ENCODE measurements around the gene ZCCHC8. TPM values are rescaled to one million over a fixed set of nuclear protein-coding genes. Genes with fewer than 3 reads are reported as not detected.

Gene ZCCHC8
- total RNA-seq, 1 experiment from 2014 or later, result 40.1 TPM

DNA sequence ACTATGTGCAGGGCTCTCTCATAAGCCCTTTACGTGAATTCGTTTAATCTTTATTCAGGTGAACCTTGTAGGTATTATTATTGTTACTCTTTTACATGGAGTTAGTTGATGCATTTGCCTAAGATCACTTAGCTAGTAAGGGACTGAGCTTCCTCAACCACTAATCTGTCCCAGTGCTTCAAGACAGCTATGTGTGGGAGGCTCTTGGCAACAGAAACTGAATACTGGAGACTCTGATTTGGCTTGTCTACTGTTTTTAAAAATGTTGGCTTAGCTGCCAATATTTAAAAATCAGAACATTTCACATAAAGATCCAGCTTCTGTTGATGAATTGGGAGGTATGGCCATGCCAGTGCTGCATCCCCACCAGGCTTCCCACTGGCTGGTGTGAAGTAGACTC, 33.1 kb upstream of the ZCCHC8 start:
- Mint-ChIP-seq H3K27me3 (ENCODE audit: insufficient read depth, unreplicated experiment) (no peaks in the 10 kb centered on the region), H3K27ac (ENCODE audit: unreplicated experiment) (no peak overlapping the region), H3K36me3 (ENCODE audit: insufficient read depth, unreplicated experiment) (peaks cover 62% of the 10 kb centered on the region), H3K4me1 (ENCODE audit: low read depth, unreplicated experiment) (peaks cover 6% of the 10 kb centered on the region), H3K9me3 (ENCODE audit: unreplicated experiment) (no peaks in the 10 kb centered on the region), H3K4me3 (ENCODE audit: unreplicated experiment) (no peak overlapping the region)
- ChIA-PET POLR2A (no interaction called here), CTCF (no interaction called here)
- Histone ChIP-seq H3K4me1 (no peaks in the 10 kb centered on the region), H3K9me3 (no peaks in the 10 kb centered on the region), H3K36me3 (ENCODE audit: control insufficient read depth, insufficient read depth, low read length) (no peaks in the 10 kb centered on the region), H3K27me3 (replicated peaks; ENCODE audit: control insufficient read depth, insufficient read depth, low read length) (no peaks in the 10 kb centered on the region), H3K4me3 (ENCODE audit: low read depth, low read length) (no peak overlapping the region)
- DNase-seq, result no peak
- BruUV-seq (replicated peaks), result no TSS peak
- TF ChIP-seq, protein P1, sequence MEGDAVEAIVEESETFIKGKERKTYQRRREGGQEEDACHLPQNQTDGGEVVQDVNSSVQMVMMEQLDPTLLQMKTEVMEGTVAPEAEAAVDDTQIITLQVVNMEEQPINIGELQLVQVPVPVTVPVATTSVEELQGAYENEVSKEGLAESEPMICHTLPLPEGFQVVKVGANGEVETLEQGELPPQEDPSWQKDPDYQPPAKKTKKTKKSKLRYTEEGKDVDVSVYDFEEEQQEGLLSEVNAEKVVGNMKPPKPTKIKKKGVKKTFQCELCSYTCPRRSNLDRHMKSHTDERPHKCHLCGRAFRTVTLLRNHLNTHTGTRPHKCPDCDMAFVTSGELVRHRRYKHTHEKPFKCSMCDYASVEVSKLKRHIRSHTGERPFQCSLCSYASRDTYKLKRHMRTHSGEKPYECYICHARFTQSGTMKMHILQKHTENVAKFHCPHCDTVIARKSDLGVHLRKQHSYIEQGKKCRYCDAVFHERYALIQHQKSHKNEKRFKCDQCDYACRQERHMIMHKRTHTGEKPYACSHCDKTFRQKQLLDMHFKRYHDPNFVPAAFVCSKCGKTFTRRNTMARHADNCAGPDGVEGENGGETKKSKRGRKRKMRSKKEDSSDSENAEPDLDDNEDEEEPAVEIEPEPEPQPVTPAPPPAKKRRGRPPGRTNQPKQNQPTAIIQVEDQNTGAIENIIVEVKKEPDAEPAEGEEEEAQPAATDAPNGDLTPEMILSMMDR (IDR thresholded peaks at IDR 0.05; ENCODE audit: insufficient read depth in 1 of 2, low read depth in 1 of 2, low read length in 1 of 2, severe bottlenecking in 1 of 2, unreplicated experiment in 1 of 2), result no peak
- intact Hi-C loops (cut with micrococcal nuclease; ENCODE audit: unreplicated experiment), result loop anchor here (10.0 kb wide), 1 partner anchor 729 kb away; the partner anchor contains the start of gene SETD1B

DNA sequence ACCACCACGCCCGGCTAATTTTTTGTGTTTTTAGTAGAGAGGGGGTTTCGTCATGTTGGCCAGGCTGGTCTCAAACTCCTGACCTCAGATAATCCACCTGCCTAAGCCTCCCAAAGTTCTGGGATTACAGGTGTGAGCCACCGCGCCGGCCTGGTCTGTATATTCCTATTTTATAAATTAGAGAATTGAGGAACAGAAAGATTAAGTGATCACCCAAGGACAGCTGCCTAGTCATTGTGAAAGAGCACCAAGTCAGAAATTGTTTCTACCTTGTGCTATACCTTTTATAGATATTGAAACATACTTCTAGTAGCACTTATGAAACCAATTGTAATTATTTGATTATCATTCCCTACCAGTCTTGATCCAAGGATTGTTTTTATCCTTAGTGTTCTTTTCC, 28.3 kb upstream of the ZCCHC8 start:
- Histone ChIP-seq H3K36me3 (ENCODE audit: control insufficient read depth, insufficient read depth, low read length) (no peaks in the 10 kb centered on the region), H3K9me3 (no peaks in the 10 kb centered on the region), H3K4me1 (peaks cover 14% of the 10 kb centered on the region), H3K27me3 (replicated peaks; ENCODE audit: control insufficient read depth, insufficient read depth, low read length) (no peaks in the 10 kb centered on the region), H3K4me3 (ENCODE audit: low read depth, low read length) (no peak overlapping the region)
- Mint-ChIP-seq H3K27ac (ENCODE audit: unreplicated experiment) (no peak overlapping the region), H3K9me3 (ENCODE audit: unreplicated experiment) (no peaks in the 10 kb centered on the region), H3K4me1 (ENCODE audit: low read depth, unreplicated experiment) (no peaks in the 10 kb centered on the region), H3K36me3 (ENCODE audit: insufficient read depth, unreplicated experiment) (peaks cover 56% of the 10 kb centered on the region), H3K4me3 (ENCODE audit: unreplicated experiment) (no peak overlapping the region), H3K27me3 (ENCODE audit: insufficient read depth, unreplicated experiment) (no peaks in the 10 kb centered on the region)
- TF ChIP-seq, protein P1 (IDR thresholded peaks at IDR 0.05; ENCODE audit: insufficient read depth in 1 of 2, low read depth in 1 of 2, low read length in 1 of 2, severe bottlenecking in 1 of 2, unreplicated experiment in 1 of 2), result no peak
- CTCF ChIA-PET, result no interaction called here
- BruUV-seq (replicated peaks), result no TSS peak
- intact Hi-C loops (cut with micrococcal nuclease; ENCODE audit: unreplicated experiment), result no loop called here
- DNase-seq, result no peak
- POLR2A ChIA-PET, result no interaction called here

DNA sequence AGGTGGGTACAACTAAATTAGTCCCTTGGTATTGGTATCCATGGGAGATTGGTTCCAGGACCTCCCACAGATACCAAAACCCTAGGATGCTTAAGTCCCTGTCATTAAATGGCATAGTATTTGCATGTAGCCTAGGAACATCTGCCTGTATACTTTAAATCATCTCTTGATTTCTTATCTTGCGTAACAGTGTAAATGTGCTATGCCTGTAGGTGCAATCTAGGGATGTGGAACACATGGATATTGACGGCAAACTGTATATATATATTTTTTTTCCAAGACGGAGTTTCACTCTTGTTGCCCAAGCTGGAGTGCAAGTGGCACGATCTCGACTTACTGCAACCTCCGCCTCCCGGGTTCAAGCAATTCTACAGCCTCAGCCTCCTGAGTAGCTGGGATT, 27.9 kb upstream of the ZCCHC8 start:
- no peak overlapping the region for H3K27ac Mint-ChIP-seq (ENCODE audit: unreplicated experiment)
- Histone ChIP-seq H3K27me3 (replicated peaks; ENCODE audit: control insufficient read depth, insufficient read depth, low read length) (no peaks in the 10 kb centered on the region), H3K4me1 (peaks cover 18% of the 10 kb centered on the region), H3K4me3 (ENCODE audit: low read depth, low read length) (no peak overlapping the region; the same call in 1 of the 2 replicates), H3K9me3 (no peaks in the 10 kb centered on the region), H3K36me3 (ENCODE audit: control insufficient read depth, insufficient read depth, low read length) (no peaks in the 10 kb centered on the region; the same call in 1 of the 2 replicates)
- intact Hi-C loops (cut with micrococcal nuclease; ENCODE audit: unreplicated experiment), result no loop called here
- POLR2A ChIA-PET, result no interaction called here
- no peak for DNase-seq
- H3K36me3 Mint-ChIP-seq (ENCODE audit: insufficient read depth, unreplicated experiment), result peaks cover 57% of the 10 kb centered on the region
- H3K27me3 Mint-ChIP-seq (ENCODE audit: insufficient read depth, unreplicated experiment), result no peaks in the 10 kb centered on the region
- H3K9me3 Mint-ChIP-seq (ENCODE audit: unreplicated experiment), result no peaks in the 10 kb centered on the region
- TF ChIP-seq, protein P1 (IDR thresholded peaks at IDR 0.05; ENCODE audit: insufficient read depth in 1 of 2, low read depth in 1 of 2, low read length in 1 of 2, severe bottlenecking in 1 of 2, unreplicated experiment in 1 of 2), result no peak
- H3K4me3 Mint-ChIP-seq (ENCODE audit: unreplicated experiment), result no peak overlapping the region
- peaks cover 2% of the 10 kb centered on the region for H3K4me1 Mint-ChIP-seq (ENCODE audit: low read depth, unreplicated experiment)
- no TSS peak for BruUV-seq (replicated peaks)
- CTCF ChIA-PET, result no interaction called here

Data from Caco-2 (cell line).